Middle frontal gyrus (tissue), 1 donor: ENCODE measurements around the gene TSPAN4.

Source experiments
- DNase-seq: peaks from one replicate; pipeline ENCODE4 v3.0.0-alpha.2; 2015; ENCODE audit warnings: low spot score; ENCODE audit errors: extremely low spot score

Gene TSPAN4

DNA sequence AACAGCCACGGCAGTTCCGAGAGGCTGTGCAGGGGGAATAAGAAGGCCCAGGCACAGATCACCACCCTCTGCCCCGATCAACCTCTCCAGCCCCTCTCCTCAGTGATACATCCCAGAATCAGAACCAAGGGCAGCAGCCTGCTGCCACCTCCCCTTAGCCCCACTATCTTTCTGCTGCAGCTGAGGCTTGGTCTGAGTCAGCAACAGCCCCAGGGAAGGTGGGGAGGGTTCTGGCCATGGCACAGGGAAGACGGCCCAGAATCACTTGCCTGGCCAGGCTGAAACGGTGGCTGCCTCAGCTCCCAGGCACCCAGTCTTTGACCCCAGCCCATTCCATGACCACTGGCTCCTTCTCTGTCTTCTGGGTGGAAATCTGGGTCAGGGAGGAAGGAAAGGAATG is 65.6 kb downstream of the TSPAN4 start:
- no peak for DNase-seq

DNA sequence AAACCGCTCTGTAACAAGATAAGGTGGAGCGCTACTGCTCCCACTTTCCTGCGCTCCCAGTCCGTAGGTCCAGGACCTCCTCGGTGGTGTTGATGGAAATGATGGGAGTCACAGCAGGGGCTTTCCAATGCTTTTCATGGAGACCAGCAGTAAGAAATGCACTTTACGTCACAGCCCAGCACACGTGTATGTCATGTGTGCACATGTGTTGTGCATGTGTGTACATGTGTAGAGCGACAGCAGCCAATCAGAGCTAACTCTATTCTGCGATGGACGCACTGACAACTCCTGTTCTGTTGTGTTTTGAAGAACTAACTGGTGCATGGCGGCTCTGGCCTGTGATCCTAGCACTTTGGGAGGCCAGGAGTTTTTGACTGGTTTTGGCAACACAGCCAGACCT is 66.8 kb downstream of the TSPAN4 start:
- DNase-seq = no peak

DNA sequence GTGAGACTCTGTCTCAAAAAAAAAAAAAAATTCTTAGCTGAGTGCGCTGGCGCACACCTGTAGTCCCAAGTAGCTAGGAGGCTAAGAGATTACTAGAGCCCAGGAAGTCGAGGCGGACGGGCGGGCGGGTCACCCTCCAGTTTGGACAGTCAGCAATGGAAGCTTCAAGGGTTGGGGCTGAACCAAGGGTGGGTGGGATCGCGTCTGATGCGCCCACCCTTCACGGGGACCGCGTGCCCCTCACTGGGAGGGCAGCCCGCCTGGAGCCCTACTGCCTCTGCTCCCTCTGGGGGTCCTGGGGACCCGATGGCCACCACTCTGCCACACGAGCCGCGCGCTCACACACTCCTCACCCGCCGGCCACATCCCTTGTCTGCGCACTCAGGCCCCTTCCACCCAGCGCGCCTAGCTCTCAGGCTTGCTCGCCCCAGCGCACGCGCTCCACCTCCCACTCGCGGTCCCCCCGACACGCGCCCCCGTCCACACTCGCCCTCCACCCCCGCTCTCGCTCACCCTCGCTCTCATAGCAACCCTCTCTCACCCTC is 67.5 kb downstream of the TSPAN4 start:
- DNase-seq = no peak

DNA sequence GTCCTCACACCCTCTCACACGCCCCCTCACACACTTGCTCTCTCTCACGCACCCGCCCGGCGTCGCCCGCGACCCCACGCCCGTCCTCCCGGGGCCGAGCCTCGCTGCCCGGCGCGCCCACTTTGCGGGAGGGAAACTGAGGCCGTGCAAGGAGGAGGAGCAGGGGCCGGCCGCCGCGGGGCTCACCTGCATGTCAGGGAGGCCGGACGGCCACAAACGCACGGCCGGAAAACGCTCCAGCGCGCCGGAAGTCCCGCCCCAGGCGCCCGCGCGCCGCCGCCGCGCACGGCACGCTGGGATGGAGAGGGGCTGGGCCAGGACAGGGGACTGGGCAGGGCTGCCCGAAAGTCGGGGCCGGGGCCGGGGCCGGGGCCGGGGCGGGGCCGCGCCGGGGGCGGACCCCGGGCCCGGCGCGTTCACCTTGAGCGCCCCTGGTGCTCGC is 68.0 kb downstream of the TSPAN4 start, which contains the start of gene CHID1:
CHID1 (minus strand) TSS at position 222 of the 442 bp plus-strand sequence. CDS start 5,994 bp downstream, outside the sequence.
- peak; percentile 66 for DNase-seq

DNA sequence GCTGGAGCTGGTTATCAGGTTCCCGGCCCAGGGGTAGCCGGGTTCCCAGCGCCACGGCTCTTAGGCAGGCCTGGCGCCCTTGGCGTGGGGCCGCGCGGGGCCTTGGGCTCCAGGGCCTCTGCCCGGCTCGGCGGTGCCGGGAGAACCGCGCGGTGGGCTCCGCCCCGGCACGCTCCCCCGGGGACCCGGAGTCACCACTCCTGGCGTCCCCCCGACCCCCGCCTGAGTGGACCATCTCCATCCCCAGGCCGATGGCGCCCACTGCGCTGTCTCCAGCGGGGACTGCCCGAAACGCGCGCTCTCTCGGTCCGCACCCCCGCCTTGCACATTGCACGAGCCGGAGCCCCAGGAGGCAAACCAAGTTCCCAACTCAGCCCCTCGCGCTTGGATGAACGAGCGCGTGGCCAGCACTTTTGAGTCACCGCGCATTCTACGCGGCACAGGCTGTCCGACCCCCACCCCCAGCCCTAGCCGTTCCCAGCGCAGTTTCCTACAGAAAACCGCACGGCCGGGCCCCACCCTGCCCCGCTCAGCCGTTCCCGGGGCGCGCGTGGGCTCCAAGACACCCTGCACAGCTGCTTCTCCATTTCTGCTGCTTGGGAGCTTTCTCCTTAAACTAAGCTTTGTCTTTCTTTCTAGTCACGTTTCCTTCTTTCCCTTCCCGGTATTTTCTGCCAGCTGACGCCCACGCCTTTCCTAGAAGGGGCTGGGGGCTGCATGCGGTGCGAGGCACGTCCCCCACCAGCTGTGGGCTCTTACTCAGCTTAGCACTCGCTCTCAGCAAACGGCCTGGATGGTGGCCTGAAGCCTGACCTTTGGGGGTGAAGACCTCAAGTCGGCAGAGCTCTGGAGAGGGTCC is 68.6 kb downstream of the TSPAN4 start:
- no peak for DNase-seq

DNA sequence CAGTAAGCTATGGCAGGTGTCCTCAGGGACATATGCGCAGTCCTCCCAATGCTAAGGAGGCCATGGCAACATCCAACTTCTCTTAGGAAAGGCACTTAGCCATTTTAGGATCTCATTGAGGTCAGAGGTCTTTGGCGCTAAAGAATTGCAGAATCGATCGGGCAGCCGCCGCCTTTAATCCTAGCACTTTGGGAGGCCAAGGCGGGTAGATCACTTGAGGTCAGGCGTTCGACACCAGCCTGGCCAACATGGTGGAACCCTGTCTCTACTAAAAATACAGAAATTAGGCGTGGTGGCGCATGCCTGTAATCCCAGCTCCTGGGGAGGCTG is 69.2 kb downstream of the TSPAN4 start:
- DNase-seq = no peak

DNA sequence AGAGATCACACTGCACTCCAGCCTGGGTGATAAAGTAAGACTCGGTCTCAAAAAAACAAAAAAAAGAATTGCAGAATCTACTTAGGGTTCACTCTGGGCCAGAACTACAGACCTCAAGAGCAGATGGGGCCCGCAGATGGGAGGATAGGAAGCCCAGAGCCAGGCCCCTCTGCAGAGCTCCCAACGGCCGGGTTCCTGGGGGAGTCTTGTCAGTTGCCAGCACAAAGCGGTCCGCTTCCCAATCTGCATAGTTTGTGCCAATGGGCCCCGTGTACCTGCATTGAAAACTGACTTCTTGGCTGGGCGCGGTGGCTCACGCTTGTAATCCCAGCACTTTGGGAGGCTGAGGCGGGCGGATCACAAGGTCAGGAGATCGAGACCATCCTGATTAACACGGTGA is 69.6 kb downstream of the TSPAN4 start:
- DNase-seq = no peak

DNA sequence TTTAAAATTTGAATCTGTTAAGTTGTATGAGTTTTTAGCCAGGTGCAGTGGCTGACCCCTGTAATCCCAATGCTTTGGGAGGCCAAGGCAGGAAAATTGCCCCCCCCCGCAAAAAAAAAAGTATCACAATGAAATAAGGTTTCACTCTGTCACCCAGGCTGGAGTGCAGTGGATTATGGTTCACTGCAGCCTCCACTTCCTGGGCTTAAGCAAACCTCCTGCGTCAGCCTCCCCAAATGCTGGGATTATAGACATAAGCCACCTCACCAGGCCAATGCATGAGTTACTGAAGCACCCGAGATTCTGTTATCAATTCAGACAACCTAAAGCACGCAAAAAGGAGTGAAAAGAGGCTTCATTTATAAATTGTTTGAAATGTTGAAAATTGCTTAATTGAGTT is 70.4 kb downstream of the TSPAN4 start:
- DNase-seq = no peak

DNA sequence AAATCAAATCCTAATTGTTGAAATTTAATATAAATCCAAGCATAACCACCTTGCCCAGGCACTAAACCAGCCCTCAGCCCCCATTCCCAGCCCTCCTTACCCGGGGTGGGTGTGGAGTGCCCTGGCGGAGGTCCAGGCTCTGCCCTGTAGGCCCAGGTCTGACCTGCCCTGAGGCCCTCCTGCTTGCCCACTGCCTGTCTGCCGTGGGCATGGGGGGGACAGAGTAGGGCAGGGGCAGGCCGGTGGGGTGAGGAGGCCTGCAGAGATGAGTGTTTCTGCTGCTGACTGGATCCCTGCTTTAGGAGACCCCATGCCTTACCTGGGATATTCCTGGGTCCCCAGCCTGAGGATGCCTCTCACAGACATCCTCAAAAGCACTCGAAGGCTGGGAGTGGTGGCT is 71.6 kb downstream of the TSPAN4 start:
- DNase-seq = no peak

DNA sequence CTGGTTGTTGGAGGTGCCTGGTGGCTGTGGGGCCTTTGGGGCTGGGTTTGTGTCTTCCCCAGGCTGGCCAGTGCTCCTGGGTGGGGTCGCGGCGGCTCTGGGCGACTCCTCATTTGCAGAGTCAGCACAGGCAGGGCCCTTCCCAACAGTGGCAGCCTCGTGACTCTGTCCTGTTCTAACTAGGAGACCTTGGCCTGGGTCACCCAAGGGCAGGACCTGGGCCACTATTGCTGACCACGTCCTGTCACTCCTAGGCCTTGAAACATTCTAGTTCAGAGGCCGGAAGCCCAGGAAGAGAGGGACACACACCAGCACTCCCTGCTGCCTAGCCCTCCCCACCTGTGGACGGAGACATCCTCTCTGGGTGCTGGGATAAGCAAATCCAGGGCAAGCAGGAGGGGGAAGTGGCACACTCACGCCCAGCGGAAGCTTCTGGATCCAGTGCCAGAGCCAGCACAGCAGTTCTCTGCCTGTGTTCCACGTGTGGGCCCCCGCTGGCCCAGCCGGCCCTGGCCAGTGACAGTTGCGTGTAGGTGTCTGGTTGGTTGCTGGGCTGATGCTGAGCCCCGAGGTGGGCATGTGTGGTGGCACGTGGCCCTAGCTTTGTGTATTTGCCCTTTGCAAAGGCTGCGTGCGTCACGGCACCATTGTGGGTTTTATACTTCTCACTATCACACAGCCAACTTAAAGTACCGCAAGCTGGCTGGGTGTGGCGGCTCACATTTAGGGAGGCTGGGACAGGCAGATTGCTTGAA is 72.3 kb downstream of the TSPAN4 start:
- DNase-seq = no peak
